Astrocyte of the spinal cord (primary cell): ENCODE data around the gene PLPP6.

Source experiments
- DNase-seq: peaks from one replicate; pipeline ENCODE4 v3.0.0; 2011; ENCODE audit warnings: low read depth, low spot score
- H3K4me3 ChIP-seq: 2 replicates; pipeline ENCODE4 v1.5.1; 2011; ENCODE audit warnings: low read depth, mild to moderate bottlenecking, low read length, moderate library complexity
- CTCF ChIP-seq: IDR thresholded peaks from 2 replicates; pipeline ENCODE4 v1.5.1; 2012; ENCODE audit warnings: low read depth, mild to moderate bottlenecking, low read length, inconsistent platforms
- in situ Hi-C: cut with HindIII; loops from 2 replicates; pipeline ENCODE4 v1.10.0; 2017; ENCODE audit warnings: low sequenced_read_pairs

PLPP6 gene

GRCh38 chr9:4667681-4668080, 5.6 kb downstream of the PLPP6 start:
- TF ChIP-seq CTCF, result no peak
- in situ Hi-C loops, result no loop called here
- DNase-seq, result no peak
- no peak overlapping the region for H3K4me3 ChIP-seq

GRCh38 chr9:4668604-4669003, 6.5 kb downstream of the PLPP6 start:
- TF ChIP-seq CTCF, result no peak
- H3K4me3 ChIP-seq, result no peak overlapping the region
- in situ Hi-C loops, result no loop called here
- no peak for DNase-seq

- in situ Hi-C loops, result no loop called here
- no peak for TF ChIP-seq CTCF
- no peak for DNase-seq
- H3K4me3 ChIP-seq, result no peak overlapping the region
Observed at GRCh38 chr9:4669890-4670289, 7.8 kb downstream of the PLPP6 start.

- DNase-seq, result no peak
- in situ Hi-C loops, result no loop called here
- TF ChIP-seq CTCF, result no peak
- no peak overlapping the region for H3K4me3 ChIP-seq
Observed at GRCh38 chr9:4670591-4670990, 8.5 kb downstream of the PLPP6 start.

- in situ Hi-C loops, result no loop called here
- TF ChIP-seq CTCF, result no peak
- no peak for DNase-seq
- H3K4me3 ChIP-seq, result no peak overlapping the region
Observed at GRCh38 chr9:4671737-4672136, 9.6 kb downstream of the PLPP6 start.

GRCh38 chr9:4674783-4675182, 12.7 kb downstream of the PLPP6 start:
- DNase-seq, result peak; percentile 86
- TF ChIP-seq CTCF, result no peak
- in situ Hi-C loops, result no loop called here
- H3K4me3 ChIP-seq, result no peak overlapping the region

- in situ Hi-C loops, result no loop called here
- no peak for TF ChIP-seq CTCF
- DNase-seq, result no peak
- H3K4me3 ChIP-seq, result no peak overlapping the region
Observed at GRCh38 chr9:4677392-4677791, 15.3 kb downstream of the PLPP6 start.
